Activated CD8-positive, alpha-beta memory T cell treated with anti-CD3 and anti-CD28 coated beads, Interleukin-2, amount 50 U/mL, for 4 hours (primary cell): ENCODE measurements around the gene IRS1.

Source experiments
- DNase-seq: peaks from one replicate; pipeline ENCODE4 v3.0.0-alpha.2; 2020

Gene IRS1

GRCh38 chr2:226813148-226813701, 13.6 kb upstream of the IRS1 start:
- no peak for DNase-seq

- no peak for DNase-seq
Measured at GRCh38 chr2:226803410-226803809, 3.8 kb upstream of the IRS1 start.

GRCh38 chr2:226802573-226802972, 3.0 kb upstream of the IRS1 start:
- DNase-seq = no peak

- peak; percentile 85 for DNase-seq
Measured at GRCh38 chr2:226800941-226801784, 1.5 kb upstream of the IRS1 start.

GRCh38 chr2:226799976-226800940, 638 bp upstream of the IRS1 start:
- no peak for DNase-seq

- peak; percentile 60 for DNase-seq
Measured at GRCh38 chr2:226798422-226799210, 1.0 kb downstream of the IRS1 start.

- no peak for DNase-seq
Measured at GRCh38 chr2:226797989-226798421, 1.6 kb downstream of the IRS1 start.

- no peak for DNase-seq
Measured at GRCh38 chr2:226797289-226797988, 2.2 kb downstream of the IRS1 start.

GRCh38 chr2:226796840-226797288, 2.8 kb downstream of the IRS1 start:
- no peak for DNase-seq

- no peak for DNase-seq
Measured at GRCh38 chr2:226796012-226796839, 3.4 kb downstream of the IRS1 start.

- no peak for DNase-seq
Measured at GRCh38 chr2:226795281-226796011, 4.2 kb downstream of the IRS1 start.

GRCh38 chr2:226794751-226795171, 4.9 kb downstream of the IRS1 start:
- no peak for DNase-seq

- no peak for DNase-seq
Measured at GRCh38 chr2:226794196-226794661, 5.4 kb downstream of the IRS1 start.

GRCh38 chr2:226793646-226794045, 6.0 kb downstream of the IRS1 start:
- DNase-seq = no peak

- DNase-seq = no peak
Measured at GRCh38 chr2:226792155-226792881, 7.3 kb downstream of the IRS1 start.

GRCh38 chr2:226791487-226792081, 8.0 kb downstream of the IRS1 start:
- peak; percentile 95 for DNase-seq

GRCh38 chr2:226791056-226791486, 8.5 kb downstream of the IRS1 start:
- no peak for DNase-seq

GRCh38 chr2:226790431-226790830, 9.2 kb downstream of the IRS1 start:
- DNase-seq = no peak

- DNase-seq = no peak
Measured at GRCh38 chr2:226790011-226790410, 9.6 kb downstream of the IRS1 start.
